Measurements from ENCODE around the gene DHRS2.

DNA sequence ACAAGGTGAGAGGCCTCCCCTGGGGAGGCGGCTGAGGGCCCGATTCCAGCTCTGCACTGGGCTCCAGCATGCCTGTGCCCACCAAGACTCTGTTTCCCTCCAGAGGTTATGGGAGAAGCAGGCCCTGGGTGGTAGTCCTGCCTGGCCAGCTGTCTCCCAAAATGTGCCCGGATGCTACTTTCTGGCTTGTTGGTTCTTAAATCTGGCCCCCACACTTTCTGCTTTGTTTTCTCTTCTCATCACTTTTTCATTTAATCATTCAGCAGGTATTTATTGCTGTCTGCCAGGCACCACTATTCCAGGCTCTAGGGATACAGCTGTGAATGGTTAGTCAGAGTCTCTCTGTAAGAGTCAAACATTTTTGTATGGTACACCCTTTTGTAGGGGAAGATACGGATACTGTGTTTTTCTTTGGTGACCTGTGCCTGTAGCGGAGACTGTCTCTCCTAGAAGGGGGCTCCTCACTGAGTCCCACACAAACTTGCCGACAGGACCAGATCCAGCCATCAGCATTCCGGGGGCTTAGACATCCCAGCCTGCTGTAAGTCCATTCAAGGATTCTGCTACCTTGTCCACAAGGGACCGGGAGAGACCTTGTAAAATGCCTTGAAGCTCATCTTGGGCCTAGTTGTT lies 3.8 kb downstream of the DHRS2 start:
- TF ChIP-seq EP300 (IDR thresholded peaks at IDR 0.05) (no peak), POLR2AphosphoS5 (IDR thresholded peaks at IDR 0.05) (no peak), POLR2A (IDR thresholded peaks at IDR 0.05) (no peak)
- TF ChIP-seq, protein P1, sequence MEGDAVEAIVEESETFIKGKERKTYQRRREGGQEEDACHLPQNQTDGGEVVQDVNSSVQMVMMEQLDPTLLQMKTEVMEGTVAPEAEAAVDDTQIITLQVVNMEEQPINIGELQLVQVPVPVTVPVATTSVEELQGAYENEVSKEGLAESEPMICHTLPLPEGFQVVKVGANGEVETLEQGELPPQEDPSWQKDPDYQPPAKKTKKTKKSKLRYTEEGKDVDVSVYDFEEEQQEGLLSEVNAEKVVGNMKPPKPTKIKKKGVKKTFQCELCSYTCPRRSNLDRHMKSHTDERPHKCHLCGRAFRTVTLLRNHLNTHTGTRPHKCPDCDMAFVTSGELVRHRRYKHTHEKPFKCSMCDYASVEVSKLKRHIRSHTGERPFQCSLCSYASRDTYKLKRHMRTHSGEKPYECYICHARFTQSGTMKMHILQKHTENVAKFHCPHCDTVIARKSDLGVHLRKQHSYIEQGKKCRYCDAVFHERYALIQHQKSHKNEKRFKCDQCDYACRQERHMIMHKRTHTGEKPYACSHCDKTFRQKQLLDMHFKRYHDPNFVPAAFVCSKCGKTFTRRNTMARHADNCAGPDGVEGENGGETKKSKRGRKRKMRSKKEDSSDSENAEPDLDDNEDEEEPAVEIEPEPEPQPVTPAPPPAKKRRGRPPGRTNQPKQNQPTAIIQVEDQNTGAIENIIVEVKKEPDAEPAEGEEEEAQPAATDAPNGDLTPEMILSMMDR (IDR thresholded peaks at IDR 0.05), result no peak
